ENCODE data around the gene PLEKHO2. TPM values are rescaled to one million over a fixed set of nuclear protein-coding genes. Genes with fewer than 3 reads are reported as not detected.

PLEKHO2 gene
- total and polyA plus RNA-seq, 10 of the 15 experiments (the other 5 are each of a cell fraction or from before 2014, with no cell fraction given): 1.4 to 25.6 (median 20.5) TPM

DNA sequence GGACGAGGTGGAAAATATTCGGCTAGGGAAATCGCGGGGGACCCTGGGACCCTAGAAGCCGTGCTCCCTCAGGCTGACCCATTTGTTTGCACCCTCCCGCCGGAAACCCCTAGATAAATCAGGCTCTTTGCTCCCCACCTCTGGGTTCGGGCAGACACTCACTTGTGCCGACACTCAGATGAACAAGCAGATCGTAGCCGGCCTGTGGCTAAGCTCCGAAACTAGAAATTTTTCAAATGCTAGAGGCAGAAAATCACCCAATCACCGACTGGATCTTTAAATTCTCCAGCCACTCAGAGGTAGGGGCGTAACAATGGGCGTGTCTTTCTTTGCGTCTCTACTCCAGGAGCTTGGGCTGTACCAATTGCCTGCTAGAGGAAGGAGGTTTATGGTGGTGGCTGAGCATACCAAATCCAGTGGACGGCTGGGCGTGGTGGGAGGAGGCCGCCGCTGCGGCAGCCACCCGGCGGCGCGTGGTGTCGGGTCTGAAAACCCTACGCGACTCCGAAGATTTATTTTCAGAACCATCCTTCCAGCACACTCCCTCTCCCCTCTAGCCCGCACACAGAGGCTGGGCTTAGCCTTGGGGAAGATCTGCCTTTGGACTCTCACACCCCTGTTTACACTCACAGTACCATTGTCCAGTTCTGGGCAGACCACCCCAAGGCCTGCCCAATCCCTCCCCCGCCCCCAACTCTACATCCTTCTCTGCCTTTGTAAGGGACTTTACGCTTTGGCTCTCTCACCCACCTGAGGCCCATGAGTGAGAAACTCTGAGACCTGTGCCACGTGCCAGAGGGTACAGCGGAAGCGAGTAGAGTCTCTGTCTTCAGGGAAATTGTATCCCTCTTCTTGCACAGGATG, 16.1 kb upstream of the PLEKHO2 start, which contains the start of gene PIF1:
Gene PIF1 (minus strand): TSS at position 217 of the 864 bp plus-strand sequence. CDS start 1,312 bp downstream, outside the sequence.
- Histone ChIP-seq H3K36me3 (ENCODE audit: control insufficient read depth in 2 of 2, insufficient read depth in 2 of 2, low read length in 1 of 2) (peaks cover 5 to 10% of the 10 kb centered on the region in 2 experiments; a peak in 3 of 4 replicates), H3K79me2 (ENCODE audit: control insufficient read depth, insufficient read depth, low read length) (peaks cover 31% of the 10 kb centered on the region), H3K4me1 (ENCODE audit: control insufficient read depth, insufficient read depth, low read length) (peaks cover 14% of the 10 kb centered on the region), H3K9me3 (replicated peaks; ENCODE audit: control insufficient read depth, insufficient read depth, low read length) (no peaks in the 10 kb centered on the region), H2AFZ (ENCODE audit: control insufficient read depth, low read depth, low read length) (peak within 1 kb of the TSS; percentile 91), H3K4me2 (ENCODE audit: control insufficient read depth, insufficient read depth) (peak within 1 kb of the TSS; percentile 97), H3K27me3 (replicated peaks in 1 of 2; ENCODE audit: control insufficient read depth in 2 of 2, insufficient read depth in 2 of 2, low read length in 1 of 2) (no peaks in the 10 kb centered on the region), H4K20me1 (ENCODE audit: control insufficient read depth, insufficient read depth) (no peaks in the 10 kb centered on the region), H3K9ac (ENCODE audit: control insufficient read depth, insufficient read depth, low read length) (peak within 1 kb of the TSS; percentile 89), H3K4me3 (peak within 1 kb of the TSS; percentile 88), H3K27ac (ENCODE audit: control insufficient read depth, insufficient read depth) (peak within 1 kb of the TSS; percentile 85)
- ChIA-PET POLR2A (interaction anchor here (0.5 to 2.7 kb wide), 12 partner anchors 10 to 156 kb away, joined by 3 to 34 read pairs (median 8); no protein-coding TSS in a partner anchor), RAD21 (ENCODE audit: unreplicated experiment) (interaction anchor here (0.6 to 2.7 kb wide), 11 partner anchors 9 to 195 kb away, joined by 3 to 41 read pairs (median 6); no protein-coding TSS in a partner anchor), SMC1A (ENCODE audit: uncharacterized antibody, unreplicated experiment) (interaction anchor here (0.7 to 2.9 kb wide), 14 partner anchors 10 to 95 kb away, joined by 3 to 29 read pairs (median 6); partner anchors contain the start of gene PLEKHO2), CTCF (interaction anchor here (0.6 to 2.3 kb wide), 11 partner anchors 10 to 103 kb away, joined by 3 to 32 read pairs (median 3); no protein-coding TSS in a partner anchor)
- DNase-seq (ENCODE audit: low read depth, low spot score) (peak; percentile 98), ATAC-seq (peak; percentile 93), FAIRE-seq (peak; percentile 100)
- BruUV-seq (replicated peaks): TSS peak; percentile 84
- intact Hi-C loops (cut with micrococcal nuclease; ENCODE audit: unreplicated experiment) (loop anchor here (2.0 to 10.0 kb wide), 3 partner anchors 69 to 469 kb away; partner anchors contain the start of genes RNU5A-1 and SPG21), in situ Hi-C loops (cut with MboI) (no loop called here)
- 1% methylated on average over 35 of the region's 35 CpGs for WGBS (ENCODE audit: insufficient coverage, insufficient replicate concordance, low lambda C conversion rate, missing lambda C conversion rate)
- TF ChIP-seq CBX5 (IDR thresholded peaks at IDR 0.05; ENCODE audit: low read depth) (no peak), POLR2A (IDR thresholded peaks at IDR 0.05; ENCODE audit: low read depth, low read length) (peak; percentile 88), TCF3 (IDR thresholded peaks at IDR 0.05; ENCODE audit: borderline replicate concordance, insufficient read depth, low read depth, low read length) (no peak), ETV6 (conservative IDR thresholded peaks at IDR 0.05 in 1 of 2, IDR thresholded peaks at IDR 0.05 in 1 of 2; ENCODE audit: borderline replicate concordance in 1 of 2, low read depth in 1 of 2) (no peak), CREB1 (IDR thresholded peaks at IDR 0.05; ENCODE audit: low read depth) (peak; percentile 73; the same call in 1 of the 2 replicates), HCFC1 (IDR thresholded peaks at IDR 0.05; ENCODE audit: low read length) (no peak), MAX (IDR thresholded peaks at IDR 0.05; ENCODE audit: low read depth, low read length) (peak; percentile 41; the same call in 1 of the 2 replicates), BRCA1 (IDR thresholded peaks at IDR 0.05; ENCODE audit: low read depth, low read length) (peak; percentile 29; the same call in 1 of the 2 replicates), KLF5 (IDR thresholded peaks at IDR 0.05; ENCODE audit: partially characterized antibody) (peak; percentile 98), LARP7 (IDR thresholded peaks at IDR 0.05) (no peak), NFYB (IDR thresholded peaks at IDR 0.05; ENCODE audit: insufficient read depth, low read depth, low read length) (peak; percentile 100), SIX5 (IDR thresholded peaks at IDR 0.05; ENCODE audit: low read depth, low read length, severe bottlenecking) (no peak), SMAD1 (IDR thresholded peaks at IDR 0.05; ENCODE audit: low read depth, partially characterized antibody) (peak; percentile 32), SMARCA5 (IDR thresholded peaks at IDR 0.05) (no peak), POLR2AphosphoS5 (IDR thresholded peaks at IDR 0.05; ENCODE audit: low read length) (peak; percentile 82), SIN3A (IDR thresholded peaks at IDR 0.05; ENCODE audit: low read depth, low read length) (peak; percentile 98), TCF12 (IDR thresholded peaks at IDR 0.05; ENCODE audit: low read depth, low read length) (no peak)
- TF ChIP-seq, protein P1, sequence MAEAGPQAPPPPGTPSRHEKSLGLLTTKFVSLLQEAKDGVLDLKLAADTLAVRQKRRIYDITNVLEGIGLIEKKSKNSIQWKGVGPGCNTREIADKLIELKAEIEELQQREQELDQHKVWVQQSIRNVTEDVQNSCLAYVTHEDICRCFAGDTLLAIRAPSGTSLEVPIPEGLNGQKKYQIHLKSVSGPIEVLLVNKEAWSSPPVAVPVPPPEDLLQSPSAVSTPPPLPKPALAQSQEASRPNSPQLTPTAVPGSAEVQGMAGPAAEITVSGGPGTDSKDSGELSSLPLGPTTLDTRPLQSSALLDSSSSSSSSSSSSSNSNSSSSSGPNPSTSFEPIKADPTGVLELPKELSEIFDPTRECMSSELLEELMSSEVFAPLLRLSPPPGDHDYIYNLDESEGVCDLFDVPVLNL (IDR thresholded peaks at IDR 0.05; ENCODE audit: low read depth, low read length): peak; percentile 92
- TF ChIP-seq, protein P2, sequence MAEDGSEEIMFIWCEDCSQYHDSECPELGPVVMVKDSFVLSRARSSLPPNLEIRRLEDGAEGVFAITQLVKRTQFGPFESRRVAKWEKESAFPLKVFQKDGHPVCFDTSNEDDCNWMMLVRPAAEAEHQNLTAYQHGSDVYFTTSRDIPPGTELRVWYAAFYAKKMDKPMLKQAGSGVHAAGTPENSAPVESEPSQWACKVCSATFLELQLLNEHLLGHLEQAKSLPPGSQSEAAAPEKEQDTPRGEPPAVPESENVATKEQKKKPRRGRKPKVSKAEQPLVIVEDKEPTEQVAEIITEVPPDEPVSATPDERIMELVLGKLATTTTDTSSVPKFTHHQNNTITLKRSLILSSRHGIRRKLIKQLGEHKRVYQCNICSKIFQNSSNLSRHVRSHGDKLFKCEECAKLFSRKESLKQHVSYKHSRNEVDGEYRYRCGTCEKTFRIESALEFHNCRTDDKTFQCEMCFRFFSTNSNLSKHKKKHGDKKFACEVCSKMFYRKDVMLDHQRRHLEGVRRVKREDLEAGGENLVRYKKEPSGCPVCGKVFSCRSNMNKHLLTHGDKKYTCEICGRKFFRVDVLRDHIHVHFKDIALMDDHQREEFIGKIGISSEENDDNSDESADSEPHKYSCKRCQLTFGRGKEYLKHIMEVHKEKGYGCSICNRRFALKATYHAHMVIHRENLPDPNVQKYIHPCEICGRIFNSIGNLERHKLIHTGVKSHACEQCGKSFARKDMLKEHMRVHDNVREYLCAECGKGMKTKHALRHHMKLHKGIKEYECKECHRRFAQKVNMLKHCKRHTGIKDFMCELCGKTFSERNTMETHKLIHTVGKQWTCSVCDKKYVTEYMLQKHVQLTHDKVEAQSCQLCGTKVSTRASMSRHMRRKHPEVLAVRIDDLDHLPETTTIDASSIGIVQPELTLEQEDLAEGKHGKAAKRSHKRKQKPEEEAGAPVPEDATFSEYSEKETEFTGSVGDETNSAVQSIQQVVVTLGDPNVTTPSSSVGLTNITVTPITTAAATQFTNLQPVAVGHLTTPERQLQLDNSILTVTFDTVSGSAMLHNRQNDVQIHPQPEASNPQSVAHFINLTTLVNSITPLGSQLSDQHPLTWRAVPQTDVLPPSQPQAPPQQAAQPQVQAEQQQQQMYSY (CRISPR knock-in tag; IDR thresholded peaks at IDR 0.05): no peak
